HG03439 (cell line): ENCODE data around the gene DARS1.

Source experiments
- ATAC-seq: cut with Tn5 transposase; IDR thresholded peaks from one replicate; pipeline ENCODE4 v1.9.1; 2021; ENCODE audit warnings: mild to moderate bottlenecking, moderate library complexity; ENCODE audit not compliant: unreplicated experiment

DARS1 gene

GRCh38 chr2:135948141-135948540 lies 37.3 kb downstream of the DARS1 start:
- ATAC-seq, result peak; percentile 14

DNA sequence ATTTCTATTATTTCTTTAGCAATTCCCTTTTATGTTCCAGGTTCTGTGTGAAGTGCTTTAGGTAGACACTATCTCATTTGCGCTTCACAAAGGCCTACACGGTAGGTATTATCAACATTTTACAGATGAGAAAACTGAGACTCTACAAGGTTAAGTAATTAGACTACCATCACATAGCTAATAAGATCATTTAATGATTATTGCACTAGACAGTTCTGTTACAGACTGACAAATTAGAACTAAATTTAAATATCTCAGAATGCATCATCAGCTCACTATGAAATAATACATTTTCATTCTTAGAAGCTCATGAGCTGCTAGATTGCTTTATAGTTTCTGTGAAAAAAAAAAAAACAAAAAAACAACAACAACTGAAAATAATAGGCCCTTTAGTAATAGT lies 37.9 kb downstream of the DARS1 start:
- no peak for ATAC-seq

DNA sequence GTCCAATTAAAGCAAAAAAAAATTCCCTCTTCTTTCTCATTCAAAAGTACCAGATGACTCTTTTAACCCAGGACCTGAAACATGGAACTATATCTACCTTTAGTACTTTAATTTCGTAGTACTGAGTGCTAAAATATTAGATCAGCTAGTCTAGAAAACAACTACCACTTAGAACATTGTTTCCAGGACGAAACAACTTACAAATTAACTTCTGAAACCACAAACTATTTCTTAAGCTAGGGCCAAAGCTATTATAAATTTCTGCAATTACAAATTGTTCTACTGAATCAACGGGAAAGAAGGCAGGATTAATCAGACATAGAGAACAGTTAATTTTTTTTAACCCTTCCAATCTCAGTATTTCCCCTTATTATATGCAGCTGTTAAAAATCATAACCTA lies 39.9 kb downstream of the DARS1 start:
- no peak for ATAC-seq

GRCh38 chr2:135944625-135945024 lies 40.8 kb downstream of the DARS1 start:
- ATAC-seq, result no peak

GRCh38 chr2:135942936-135943688 lies 42.3 kb downstream of the DARS1 start:
- no peak for ATAC-seq

DNA sequence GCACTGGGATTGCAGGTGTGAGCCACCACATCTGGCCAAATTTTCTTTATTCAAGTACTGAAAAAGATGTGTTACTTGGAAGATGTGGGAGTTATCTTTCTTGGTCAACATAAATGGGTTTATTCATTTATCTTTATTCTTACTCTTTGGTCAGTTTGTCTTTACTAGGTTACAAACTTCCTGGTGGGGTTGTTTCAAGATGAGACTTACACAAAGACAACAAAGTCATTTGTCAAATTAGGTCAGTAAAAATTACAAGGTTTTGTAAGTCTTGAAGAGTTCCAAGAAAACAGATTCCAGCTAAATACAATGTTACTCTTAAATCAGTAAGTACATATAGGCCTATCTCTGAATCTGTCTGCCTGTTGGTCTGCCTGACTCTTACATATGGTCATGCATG lies 48.9 kb downstream of the DARS1 start:
- no peak for ATAC-seq

DNA sequence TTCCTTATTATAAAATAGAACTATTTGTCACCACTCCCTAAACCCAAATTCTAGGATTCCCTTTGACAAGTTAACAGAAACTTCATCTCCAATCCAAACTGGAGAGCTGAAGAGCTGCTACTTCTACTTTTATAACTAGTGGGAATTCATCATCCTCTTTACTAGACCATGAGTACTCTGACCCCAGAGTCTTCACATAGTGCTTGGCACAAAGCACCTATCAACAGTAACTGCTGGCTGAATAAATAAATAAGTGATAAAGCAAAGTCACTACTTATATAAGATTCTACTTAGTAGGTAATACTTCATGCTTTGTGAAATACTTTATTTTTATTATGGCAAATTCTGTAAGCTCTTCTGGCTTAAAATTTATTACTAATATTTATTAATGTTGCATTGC lies 49.5 kb downstream of the DARS1 start:
- no peak for ATAC-seq

DNA sequence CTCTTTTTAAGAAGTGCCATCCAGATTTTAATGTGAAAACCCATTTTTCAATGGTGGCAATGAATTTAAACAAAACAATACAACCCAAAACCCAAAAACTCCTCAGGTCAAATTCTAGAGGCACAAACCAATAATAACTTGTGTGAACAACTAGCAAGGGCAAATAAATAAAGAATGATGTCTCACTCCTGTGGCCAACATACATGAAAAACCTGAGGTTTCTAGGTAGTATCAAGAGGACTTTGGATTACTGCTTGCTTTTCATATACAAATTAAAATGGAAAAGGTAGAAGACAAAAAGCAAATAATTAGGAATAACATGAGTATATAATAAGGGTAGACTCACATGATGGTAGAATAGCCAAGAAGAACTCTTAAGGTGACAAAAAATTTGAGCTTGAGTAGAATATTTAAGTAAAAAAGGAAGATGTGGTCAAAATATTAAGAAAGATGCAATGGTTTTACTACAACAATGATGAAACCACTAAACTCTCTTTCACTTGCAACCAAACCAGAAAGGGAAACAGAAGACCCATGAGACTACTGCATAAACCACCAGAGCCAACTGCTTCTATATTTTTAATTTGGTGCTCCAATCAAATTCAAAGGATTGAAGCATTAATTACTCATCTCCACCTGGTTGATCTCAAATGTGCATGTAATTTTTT lies 53.5 kb downstream of the DARS1 start:
- peak; percentile 81 for ATAC-seq

- ATAC-seq, result no peak
Observed at GRCh38 chr2:135926605-135927004, 58.8 kb downstream of the DARS1 start.

GRCh38 chr2:135925571-135925970 lies 59.9 kb downstream of the DARS1 start:
- no peak for ATAC-seq

GRCh38 chr2:135916207-135916606 lies 69.2 kb downstream of the DARS1 start:
- no peak for ATAC-seq

- ATAC-seq, result no peak
Observed at GRCh38 chr2:135914485-135914884, 70.9 kb downstream of the DARS1 start.

- ATAC-seq, result no peak
Observed at GRCh38 chr2:135913727-135914365, 71.6 kb downstream of the DARS1 start.

DNA sequence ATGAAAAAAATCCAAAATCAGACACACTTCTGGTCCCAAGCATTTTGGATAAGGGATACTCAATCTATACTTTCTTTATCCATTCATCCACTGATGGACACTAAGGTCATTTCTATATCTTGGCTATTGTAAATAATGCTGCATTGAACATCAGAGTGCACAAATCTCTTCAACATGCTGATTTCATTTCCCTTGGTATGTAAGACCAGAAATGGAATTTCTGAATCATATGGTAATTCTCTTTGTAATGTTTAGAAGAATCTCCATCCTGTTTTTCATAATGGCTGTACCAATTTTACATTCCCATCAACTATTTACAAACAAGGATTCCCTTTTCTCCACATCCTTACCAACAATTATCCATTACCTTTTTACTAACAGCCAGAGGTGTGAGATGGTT lies 75.5 kb downstream of the DARS1 start:
- no peak for ATAC-seq

- ATAC-seq, result no peak
Observed at GRCh38 chr2:135905679-135906078, 79.7 kb downstream of the DARS1 start.

DNA sequence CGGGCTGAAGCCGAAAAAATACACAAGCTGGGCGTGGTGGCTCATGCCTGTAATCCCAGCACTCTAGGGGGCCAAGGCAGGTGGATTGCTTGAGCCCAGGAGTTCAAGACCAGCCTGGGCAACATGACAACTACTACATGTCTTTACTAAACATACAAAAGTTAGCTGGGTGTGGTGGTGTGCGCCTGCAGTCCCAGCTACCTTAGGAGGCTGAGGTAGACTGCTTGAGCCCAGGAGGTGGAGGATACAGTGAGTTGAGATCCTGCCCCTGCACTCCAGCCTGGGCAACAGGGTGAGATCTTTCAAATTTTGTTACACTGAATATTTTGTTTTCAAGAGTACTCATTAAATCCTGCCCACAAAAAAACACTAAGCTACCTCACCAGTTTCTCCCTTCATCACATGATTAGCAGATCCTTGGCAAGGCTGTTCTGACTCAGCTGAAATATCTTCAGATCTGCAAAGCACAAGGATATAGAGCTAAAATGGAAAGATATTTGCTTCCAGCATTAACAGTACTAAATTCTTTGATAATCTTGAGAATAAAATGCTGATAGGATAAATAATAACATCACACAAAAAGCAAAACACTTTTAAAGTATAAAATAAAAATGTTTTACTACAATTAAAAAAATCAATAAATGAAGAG lies 81.0 kb downstream of the DARS1 start:
- ATAC-seq, result no peak

GRCh38 chr2:135903650-135904049 lies 81.8 kb downstream of the DARS1 start:
- ATAC-seq, result no peak

DNA sequence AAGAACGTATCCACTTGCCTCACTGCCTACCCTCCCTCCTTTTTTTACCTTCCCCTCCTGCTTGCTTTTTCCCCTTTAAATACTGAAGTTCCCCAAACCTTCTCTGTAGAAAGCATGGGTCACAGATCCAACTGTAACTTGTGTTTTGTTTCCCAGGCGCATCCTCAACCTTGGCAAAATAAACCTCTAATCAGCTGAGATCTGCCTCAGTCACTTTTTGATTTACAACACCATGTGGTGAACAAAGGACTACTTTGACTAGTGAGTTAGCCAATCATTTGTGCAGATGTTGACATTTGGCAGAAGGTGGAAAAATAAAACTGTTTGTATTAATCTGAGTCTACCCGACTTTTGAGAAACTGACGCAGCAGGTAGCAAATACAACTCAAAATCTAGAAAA lies 85.9 kb downstream of the DARS1 start:
- no peak for ATAC-seq

GRCh38 chr2:135898234-135898786 lies 87.1 kb downstream of the DARS1 start:
- ATAC-seq, result no peak

GRCh38 chr2:135894930-135895329 lies 90.5 kb downstream of the DARS1 start:
- ATAC-seq, result no peak

DNA sequence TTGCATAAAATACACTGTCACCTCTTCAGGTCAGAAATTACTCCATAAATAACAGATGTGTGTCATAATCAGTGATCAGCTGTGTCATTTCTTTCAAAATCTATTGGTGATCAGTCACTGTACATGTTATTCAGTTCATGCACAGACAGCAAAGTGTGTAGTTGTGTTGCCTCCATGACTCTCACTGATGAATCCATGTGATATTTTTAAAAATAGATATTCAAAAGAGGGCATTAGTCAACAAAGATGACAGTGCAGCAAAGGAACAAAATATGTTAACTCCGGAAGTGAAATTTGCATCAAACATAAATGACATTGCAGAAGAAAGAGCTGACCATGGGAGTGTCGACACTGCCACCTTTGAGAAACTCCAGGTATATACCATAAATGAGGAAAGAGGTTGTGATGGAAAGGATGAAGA lies 92.0 kb downstream of the DARS1 start:
- ATAC-seq, result no peak
